ENCODE data around the gene MRPS18C.
"Not testable (repeated sequence)": the region's sequence is repeated elsewhere in the genome, so short reads cannot be mapped to it uniquely, and the experiment has no call there.

Gene MRPS18C

DNA sequence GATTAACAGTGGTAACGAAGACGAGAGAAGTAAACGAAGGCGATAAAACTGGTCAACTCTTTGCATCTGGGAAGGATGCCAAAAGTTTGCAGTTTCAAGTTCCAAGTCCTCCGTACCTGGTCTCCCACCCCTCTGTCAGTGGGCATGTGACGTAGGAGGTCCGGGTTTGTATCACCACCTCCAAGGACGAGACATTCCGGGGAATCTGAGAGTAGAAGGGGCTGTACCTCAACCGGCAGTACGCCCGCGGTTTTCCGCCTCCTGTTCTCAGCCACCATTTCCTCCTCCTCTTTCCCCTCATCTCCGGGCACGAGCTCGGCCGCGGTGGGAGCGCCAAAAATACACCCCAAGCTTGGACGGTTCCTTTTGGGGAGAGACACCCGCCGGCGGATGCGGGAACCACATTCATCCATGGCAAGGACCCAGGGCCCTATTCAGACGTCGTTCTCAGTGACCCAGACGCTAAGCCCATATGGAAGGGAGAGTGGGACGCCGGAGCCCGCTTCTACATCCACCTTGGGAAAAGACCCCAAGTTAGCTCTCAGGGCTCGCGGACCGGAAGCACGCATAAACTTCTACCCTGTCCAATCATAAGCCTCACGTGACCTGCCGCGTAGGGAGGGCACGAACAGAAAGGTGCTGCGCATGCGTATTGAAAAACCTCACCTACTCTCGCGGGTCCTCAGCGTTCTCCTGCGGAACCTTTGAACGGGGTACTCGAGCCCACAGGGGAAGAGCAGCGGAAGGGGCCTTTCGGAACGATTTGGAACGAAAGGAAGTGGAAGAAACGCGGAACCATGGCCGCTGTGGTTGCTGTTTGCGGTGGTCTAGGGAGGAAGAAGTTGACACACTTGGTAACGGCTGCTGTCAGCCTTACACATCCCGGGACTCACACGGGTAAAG lies at the start of gene MRPS18C, which contains the start of gene HELQ:
Gene MRPS18C (plus strand): TSS at position 778 of the 903 bp plus-strand sequence. CDS start 20 bp downstream, at position 798.
Gene HELQ (minus strand): TSS at position 543 of the 903 bp plus-strand sequence. CDS start 130 bp downstream, at position 413.
- DNase-seq, result peak; percentile 95

DNA sequence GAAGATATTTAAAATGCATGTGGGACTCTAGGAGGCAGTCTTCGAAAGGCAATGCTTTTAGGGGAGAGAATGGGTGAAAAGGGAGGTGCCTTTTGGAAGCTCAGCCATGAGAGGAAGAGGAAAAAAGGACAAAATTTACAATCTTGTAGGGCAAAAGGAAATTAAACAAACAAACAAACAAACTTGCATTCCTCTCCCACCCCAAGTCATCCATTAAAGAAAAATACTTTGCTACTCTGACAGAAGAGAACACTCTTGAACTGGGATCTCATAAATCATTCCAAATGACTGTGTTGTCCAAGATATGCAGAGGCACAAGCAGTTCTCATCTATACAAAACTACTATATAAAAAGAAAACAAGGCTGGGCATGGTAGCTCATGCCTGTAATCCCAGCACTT lies 47.0 kb upstream of the MRPS18C start:
- DNase-seq, result no peak

DNA sequence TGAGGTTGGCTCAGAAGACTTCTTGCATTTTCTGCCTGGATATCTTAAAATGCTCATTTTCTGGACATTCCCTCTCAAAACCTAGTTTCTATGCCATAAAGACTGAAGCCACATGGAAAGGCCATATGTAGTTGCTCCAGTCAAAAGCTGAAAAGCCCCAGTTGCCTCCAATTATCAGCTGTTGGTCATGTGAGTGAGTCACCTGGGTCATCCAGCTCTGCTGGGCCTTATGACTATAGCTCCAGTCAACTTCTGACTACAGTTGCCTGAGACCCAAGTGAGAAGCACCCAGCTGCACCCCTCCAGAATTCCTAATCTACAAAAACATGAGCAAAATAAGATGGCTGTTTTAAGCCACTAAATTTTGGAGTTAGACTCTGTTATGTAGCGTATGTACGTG lies 42.2 kb upstream of the MRPS18C start:
- no peak for DNase-seq

DNA sequence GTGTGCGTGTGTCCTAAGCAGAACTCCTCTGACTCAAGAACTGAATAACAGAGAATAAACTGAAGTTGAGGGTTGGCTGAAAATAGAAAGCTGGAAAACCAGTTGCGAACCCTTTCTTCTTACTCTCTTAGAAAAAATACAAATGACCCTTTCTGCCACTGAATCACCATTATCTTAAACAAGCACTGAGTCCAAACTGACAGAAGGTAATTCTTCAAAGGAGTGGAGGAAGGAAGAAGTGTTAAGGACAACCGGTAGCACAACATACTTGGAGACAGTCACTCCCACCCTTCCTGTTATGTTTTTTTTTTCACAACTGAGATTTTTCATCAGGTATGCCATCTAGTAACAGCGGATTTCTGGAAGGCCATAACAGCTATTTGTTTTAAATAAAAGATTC lies 38.3 kb upstream of the MRPS18C start:
- DNase-seq, result no peak

DNA sequence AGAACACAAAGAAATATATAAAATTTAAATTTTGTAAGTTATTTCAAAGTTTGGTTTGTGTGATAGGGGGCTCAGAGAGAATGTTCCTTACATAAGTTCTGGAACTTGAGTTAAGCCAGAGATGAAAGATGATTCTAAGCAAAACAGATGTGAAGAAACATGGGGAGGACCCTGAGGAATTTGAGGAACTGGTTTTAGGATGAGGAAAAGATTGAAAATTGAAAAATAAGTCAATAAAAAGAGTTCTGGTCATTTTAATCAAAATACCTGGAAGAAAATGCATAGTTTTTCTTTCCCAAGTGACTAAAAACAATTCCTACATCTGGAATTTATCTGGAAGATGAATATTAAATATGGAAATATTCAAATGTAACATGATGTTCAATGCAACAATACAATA lies 37.6 kb upstream of the MRPS18C start:
- DNase-seq, result no peak

DNA sequence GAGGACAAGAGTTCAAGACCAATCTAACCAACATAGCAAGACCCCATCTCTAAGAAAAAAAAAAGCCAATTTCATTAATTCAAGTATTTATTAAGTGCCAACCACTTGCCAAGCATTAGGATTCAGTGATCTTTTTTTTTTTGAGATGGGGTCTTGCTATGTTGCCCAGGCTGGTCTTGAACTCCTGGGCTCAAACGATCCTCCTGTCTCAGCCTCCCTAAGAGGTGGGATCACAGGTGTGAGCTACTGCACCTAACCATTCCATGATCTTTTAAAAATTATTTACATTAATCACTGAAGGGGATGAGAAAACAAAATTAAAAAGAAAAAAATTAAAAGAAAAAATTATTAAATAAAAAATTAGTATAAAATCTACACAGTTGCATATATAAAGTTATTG lies 24.7 kb upstream of the MRPS18C start:
- DNase-seq, result no peak

DNA sequence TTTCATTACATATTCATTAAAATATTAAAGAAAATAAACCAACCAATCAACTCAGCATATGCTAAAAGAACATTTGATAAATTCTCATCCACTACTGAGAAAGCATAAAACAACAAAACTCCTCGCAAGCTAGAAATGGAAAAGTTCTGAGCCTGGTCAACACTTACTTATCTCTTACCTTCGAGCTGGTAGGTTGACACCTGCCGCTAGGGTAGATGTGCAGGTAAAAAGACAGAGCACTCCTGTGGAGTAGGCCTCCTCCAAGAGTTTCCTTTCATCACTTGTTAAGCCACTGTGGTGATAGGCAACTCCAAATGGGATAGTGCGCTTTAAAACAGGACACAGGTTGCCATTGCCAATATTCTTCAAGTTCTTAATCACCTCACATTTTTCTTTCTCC lies 19.2 kb upstream of the MRPS18C start:
- DNase-seq, result no peak

DNA sequence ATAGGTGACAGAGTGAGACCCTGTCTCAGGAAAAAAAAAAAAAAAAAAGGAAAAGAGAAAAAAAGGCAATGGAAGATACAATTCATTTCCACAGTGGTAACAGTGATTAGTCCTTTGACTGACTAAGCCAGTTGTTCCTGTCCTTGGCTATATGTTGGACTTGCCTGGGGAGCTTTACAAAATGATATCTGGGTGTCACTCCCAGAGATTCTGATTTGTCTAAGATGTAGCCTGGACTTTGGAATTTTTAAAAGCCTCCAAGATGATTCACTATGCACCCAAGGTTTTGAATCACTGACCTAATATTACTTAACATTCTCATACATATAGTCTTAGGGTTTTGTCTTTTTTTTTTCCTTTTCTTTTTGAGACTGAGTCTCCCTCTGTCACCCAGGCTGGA lies 17.1 kb upstream of the MRPS18C start:
- DNase-seq, result no peak

DNA sequence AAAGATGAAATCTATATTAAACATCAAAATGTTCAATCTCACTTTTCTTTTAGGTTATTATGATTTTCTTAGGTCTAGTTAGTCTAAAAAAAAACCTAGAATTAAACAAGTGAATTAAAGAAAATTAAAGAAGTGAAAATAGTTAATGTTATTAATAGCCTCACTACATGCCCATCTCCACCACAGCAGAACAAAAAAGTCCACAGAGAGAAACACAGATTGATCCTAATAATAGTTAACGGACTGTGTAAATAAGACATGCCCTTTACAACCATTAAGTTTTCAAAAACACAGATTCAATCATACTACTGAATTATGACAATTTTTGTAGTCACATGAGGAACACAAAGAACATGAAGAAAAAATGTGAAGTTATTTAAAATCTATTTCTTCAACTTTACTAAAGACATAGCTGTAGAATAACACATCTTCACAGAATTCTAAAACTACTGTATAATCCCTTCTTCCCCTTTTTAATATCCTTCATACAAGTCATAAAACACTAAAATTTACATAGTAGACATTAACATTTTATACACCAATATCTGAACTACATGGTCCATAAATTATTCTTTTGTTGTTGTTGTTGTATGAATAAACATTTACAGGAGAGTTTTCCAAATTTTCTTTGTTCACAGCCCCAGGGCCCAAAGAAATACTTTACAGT lies 15.6 kb upstream of the MRPS18C start:
- no peak for DNase-seq

DNA sequence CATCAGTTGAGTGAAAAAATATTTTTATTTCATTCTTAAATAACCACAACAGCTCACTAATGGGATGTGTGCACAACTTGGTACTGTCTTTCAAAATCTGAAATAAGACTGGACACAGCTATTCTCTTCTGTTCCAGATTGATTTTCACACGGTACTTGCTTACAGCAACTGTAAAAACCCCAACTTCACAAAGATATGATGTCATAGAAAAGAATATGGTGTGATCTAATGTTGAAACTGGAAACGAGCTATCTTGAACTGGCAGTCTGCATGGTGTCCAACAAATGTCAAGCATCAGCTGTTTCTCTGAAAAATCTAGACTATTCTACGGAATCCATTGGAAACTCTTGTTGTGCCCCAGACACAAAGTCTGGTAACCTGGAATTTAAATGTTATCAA lies 15.0 kb upstream of the MRPS18C start:
- no peak for DNase-seq

DNA sequence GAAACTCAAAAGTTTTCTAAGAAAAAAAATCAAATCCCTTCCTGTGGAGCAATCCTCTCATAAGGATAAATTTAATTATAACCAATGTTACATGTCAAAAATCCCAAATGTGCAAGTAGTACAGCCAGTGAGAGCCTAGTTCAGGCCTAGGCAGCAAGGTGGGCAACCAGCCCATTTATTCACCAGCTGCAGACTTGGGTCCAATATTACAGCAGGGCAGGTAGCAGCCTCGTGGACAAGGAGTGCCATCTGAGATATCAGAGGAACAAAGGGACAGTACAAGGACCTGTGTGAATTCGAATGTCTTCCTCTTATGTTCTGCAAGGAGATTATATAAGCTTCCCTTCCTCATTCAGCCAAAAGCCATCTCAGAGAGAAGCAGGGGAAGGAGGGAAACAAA lies 6.8 kb upstream of the MRPS18C start:
- no peak for DNase-seq

DNA sequence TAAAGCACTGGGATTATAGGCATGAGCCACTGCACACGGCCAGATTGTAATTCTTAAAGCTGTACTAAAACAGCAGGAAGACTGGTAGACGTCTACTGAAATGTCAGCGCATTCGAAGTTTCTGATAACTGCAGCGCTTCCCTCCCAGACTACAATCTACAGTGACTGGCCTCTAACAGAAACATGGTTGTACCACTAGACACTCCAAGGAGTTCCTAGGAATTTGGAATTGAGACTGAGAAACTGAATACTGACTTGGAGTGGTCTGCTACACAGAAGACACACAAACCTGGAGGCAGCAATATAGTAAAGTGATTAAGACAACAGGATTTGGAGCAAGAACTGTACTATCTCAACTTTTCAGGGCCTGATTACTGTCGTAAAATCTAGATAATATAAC lies 1.2 kb upstream of the MRPS18C start:
- DNase-seq, result no peak

DNA sequence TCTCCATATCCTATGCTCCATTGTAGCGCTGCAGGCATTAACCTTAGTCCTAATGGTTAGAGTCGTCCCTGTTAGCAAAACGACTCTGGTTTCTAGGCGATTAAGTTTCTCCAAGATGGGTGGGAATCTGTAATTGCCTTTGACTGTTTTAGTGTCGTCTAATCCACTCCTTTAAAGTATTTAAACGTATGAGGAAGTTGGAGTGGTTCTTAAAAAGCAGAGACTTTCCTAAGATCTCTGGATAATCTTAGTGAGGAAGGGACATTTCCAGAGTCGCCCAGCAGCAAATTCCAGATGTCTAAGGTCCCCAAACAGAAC lies 285 bp downstream of the MRPS18C start:
- no peak for DNase-seq

DNA sequence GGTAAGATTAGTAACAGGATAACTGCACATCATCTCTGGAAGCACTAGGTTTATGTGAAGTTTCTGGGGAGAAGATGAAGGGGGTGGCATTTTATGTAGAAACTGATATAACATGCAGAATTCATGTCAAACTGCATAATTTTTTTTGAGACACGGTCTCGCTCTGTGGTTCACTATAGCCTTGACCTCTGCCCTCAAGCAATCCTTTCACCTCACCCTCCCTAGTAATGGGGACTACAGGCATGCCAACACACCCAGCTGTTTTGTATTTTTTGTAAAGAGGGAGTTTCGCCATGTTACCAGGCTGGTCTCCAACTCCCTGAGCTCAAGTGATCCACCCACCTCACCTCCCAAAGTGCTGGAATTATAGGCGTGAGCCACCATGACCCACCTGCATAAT lies 17.6 kb downstream of the MRPS18C start:
- DNase-seq, result no peak

DNA sequence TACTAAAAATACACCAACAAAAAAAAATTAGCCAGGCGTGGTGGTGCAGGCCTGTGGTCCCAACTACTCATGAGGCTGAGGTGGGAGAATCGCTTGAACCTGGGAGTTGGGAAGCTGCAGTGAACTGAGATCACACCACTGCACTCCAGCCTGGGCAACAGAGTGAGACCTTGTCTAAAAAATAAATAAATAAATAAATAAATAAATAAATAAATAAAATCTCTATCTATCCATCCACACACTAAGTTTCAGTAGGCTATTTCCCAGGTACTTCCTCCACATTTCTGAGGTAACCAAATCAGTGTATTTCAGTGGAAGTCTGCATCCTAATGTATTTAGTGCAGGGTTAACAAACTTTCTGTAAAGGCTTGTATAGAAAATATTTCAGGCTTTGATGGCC lies 18.1 kb downstream of the MRPS18C start:
- no peak for DNase-seq

DNA sequence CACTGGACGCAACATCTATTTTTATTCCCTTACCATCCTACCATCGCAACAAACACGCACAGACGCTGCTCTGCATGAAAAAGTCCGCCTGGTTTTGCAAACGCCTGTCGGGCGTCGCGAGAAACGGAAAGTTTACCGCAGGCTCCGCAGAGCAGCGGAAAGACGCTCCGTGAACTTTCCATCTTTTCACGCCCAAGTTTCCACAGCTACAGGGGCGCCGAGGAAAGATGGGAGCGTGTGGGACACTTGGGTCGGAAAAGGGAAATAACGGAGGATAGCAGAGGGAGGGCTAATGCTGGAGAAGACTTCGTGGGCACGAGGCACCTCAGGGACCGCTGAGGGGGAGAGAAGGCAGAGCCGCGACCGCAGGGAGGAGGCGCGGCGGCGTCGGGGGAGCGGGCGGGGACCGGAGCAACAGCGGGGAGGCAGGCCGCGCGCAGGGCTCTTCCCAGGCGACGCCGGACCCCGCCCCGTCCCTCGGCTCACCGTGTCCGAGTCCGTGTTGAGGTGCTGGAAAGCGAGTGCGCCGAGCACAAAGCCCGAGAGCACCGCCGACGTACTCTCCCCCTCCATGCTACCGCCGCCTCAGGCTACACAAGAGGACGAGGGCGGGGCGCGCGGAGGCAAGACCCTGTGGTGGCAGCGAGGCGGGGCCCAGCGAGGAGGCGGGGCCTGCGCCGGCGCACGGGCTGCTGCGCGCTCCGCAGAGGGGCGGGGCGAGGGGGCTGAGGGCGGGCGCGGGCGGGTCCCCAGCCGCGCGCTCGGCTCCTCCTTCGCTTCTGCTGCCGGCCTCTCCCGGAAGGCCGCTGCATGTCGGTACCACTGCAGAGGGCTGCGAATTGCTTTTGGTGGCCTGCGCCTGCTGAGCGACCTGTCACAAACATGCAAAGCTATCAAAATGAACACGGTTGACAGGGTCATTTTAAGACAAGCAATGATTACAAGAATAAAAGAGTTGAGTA lies 28.9 kb downstream of the MRPS18C start, which contains the start of gene ABRAXAS1:
Gene ABRAXAS1 (minus strand): TSS at position 601 of the 962 bp plus-strand sequence. CDS start 28 bp downstream, at position 573.
- peak; percentile 79 for DNase-seq

DNA sequence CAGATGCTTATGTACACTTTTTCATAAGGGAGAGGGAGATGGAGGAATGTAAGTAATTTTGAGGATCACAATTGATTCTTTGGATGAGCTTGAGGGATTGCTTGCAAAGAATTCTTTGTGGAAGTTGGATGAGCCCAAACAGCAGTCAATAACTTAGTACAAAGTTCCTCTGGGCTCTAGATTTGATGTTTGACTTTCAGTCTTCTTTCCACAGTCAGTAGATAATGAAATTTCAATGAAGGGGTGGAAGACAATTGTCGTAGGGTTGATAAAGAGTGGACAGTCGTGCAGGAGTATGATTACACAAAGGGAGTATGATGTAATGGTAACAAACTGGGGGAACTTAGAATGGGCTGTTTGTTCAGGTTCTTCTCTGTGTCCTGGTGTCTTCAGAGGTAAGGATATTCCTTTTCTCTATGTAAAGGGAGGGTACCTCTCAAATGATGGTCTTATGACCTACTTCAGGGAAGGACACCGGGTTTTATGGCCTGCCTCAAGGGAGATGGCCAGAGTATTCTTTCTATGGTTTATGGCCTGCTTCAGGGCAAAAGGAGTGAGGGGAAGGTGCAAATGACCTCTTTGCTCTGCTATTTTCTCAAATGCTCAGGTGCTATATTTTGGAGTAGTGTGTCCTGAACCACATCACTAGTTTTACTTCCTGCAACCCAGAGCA lies 30.7 kb downstream of the MRPS18C start:
- DNase-seq, result no peak

DNA sequence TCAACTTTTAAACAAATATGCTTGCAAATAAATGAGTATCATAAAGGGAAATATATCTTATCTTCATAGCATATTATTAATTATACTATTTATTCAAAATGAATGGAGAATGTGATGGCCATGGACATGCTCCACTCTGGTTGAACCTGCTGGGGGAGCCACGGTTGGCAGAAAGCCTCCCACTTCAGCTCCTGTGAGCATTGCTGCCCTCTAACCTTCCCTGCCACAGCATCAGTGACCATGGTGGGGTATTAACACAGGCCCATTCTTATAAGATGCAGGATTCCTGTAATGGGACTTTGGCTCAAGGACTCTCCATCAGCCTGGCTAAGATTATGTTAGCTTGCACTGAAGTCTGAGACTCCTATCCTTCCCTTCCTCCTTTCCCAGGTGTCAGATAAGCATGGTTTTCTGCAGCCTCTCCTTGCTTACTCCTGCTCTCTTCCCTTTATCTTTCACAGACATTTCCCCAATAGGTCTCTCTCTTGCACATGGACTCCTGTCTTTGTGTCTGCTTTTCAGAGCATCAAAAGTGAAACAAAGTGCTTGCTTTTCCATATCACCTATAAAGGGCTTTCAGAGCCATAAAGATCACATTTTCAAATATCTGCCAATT lies 34.0 kb downstream of the MRPS18C start:
- DNase-seq, result no peak

DNA sequence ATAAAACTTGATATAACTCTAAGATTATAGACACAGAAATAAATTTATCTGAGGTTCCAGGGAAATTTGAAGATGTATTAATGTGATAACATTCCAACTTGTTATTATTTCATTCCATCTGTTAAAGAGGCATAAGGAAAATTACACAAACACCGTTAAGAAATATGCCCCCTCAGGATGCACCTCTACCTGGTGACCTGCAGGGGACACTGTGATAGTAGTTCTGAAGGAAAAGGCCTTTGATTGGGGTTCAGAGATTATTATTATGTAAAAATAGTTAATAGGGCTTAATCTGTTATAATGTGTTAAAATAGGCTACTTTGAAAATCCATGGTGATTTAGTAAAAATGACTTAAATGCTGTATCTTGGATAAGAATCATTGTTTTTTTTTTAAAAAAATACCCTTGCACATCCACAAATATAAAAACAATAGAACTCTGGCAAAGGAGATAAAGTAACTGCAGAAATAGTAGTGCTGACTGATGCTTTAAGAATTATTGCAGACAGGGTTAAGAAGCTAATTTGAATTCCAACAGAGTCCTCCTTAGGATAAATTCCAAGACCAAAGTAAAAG lies 35.1 kb downstream of the MRPS18C start:
- no peak for DNase-seq

DNA sequence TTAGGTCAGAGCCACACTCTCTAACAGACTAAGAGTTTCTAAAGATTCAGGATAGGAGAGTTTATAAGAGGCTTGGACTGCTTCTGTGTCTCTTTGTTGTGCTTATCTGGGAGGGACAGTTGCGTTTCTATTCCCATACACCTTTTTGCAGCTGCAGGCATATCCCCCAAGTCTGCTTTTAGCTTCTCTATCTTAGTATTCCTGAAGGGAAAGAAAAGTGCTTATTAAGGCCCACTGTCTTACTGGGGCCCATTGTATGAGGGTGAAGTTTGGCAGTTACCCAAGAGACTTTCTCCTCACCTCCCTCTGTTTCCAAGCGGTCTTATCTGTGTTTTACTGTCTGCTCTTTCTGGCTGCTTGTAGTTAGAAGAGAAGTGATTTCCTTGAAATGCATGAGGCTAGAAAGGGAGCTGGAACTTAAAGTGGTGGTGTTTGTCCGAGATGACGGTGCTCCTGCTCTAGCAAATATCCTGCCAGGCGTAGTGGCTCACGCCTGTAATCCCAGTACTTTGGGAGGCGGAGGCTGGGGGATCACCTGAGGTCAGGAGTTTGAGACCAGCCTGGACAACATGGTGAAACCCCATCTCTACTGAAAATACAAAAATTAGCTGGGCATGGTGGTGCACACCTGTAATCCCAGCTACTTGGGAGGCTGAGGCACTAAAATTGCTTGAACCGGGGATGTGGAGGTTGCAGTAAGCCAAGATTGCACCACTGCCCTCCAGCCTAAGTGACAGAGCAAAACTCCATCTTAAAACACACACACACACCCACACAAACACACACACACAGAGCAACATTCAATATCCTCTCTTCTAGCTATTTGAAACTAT lies 40.4 kb downstream of the MRPS18C start:
- not testable (repeated sequence) for DNase-seq

DNA sequence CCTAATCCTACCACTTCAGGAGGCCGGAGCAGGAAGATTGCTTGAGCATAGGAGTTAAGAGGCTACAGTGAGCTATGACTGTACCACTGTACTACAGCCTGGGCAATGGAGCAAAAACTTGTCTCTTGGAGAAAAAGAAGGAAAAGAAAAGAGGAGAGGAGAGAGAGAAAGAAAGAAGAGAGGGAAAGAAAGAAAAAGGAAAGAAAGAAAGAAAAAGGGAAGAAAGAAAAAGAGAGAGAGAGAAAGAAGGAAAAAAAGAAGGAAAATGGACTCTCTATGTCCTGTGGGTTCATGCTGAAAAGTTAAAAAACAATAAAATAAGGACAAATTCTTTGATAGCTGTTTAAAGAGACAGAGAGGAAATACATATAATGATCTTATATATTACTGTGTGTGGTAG lies 42.3 kb downstream of the MRPS18C start:
- no peak for DNase-seq
